HepG2 (cell line): ENCODE measurements around the gene PSD. TPM values are rescaled to one million over a fixed set of nuclear protein-coding genes. Genes with fewer than 3 reads are reported as not detected.

Experiments used
- ARID3A ChIP-seq: IDR thresholded peaks from 2 replicates; pipeline ENCODE4 v1.6.1; 2012; ENCODE audit warnings: low read depth, low read length, improper control_type of control experiment
- ARID5B ChIP-seq: IDR thresholded peaks from 2 replicates; pipeline ENCODE4 v1.4.0; 2020; ENCODE audit warnings: mild to moderate bottlenecking, missing genetic modification reagents
- FLYWCH1 ChIP-seq: sonication (generic); formaldehyde crosslinking; IDR thresholded peaks from 2 replicates; pipeline ENCODE4 v1.8.1; 2023; ENCODE audit warnings: mild to moderate bottlenecking, missing genetic modification reagents
- FOXA1 ChIP-seq, 2 experiments: fragments of 450-650 bp in 1 of 2; sonication (generic) in 1 of 2; formaldehyde crosslinking in 1 of 2; IDR thresholded peaks; 2 replicates each; pipeline versions ENCODE4 v1.4.0 to v1.6.1; 2016 to 2020; ENCODE audit warnings: missing genetic modification reagents in 1 of 2
- GABPA ChIP-seq, 2 experiments: IDR thresholded peaks; 2 replicates each; pipeline ENCODE4 v1.6.1; 2011 to 2016; ENCODE audit warnings: low read depth in 2 of 2, low read length in 1 of 2, missing biosample characterization in 1 of 2, missing genetic modification characterization in 1 of 2
- HIVEP1 ChIP-seq: sonication (generic); formaldehyde crosslinking; IDR thresholded peaks from 2 replicates; pipeline ENCODE4 v1.4.0; 2020; ENCODE audit warnings: mild to moderate bottlenecking, missing genetic modification reagents
- HNF1B ChIP-seq: sonication (generic); formaldehyde crosslinking; IDR thresholded peaks from 2 replicates; pipeline ENCODE4 v1.5.1; 2020; ENCODE audit warnings: mild to moderate bottlenecking, moderate library complexity, missing genetic modification reagents
- HNRNPUL1 ChIP-seq: fragments of 200-400 bp; formaldehyde crosslinking; IDR thresholded peaks from 2 replicates; pipeline ENCODE4 v1.6.1; 2017; ENCODE audit warnings: low read depth, mild to moderate bottlenecking, low read length, moderate library complexity
- MIER2 ChIP-seq: IDR thresholded peaks from 2 replicates; pipeline ENCODE4 v1.6.1; 2016; ENCODE audit warnings: missing biosample characterization, missing genetic modification reagents
- MTF2 ChIP-seq: sonication (generic); formaldehyde crosslinking; IDR thresholded peaks from 2 replicates; pipeline ENCODE4 v1.5.0; 2020; ENCODE audit warnings: missing genetic modification reagents, borderline replicate concordance
- NCOA1 ChIP-seq: sonication (generic); formaldehyde crosslinking; IDR thresholded peaks from 2 replicates; pipeline ENCODE4 v1.9.0; 2021; ENCODE audit warnings: missing genetic modification reagents
- PHF21A ChIP-seq: sonication (generic); formaldehyde crosslinking; IDR thresholded peaks from 2 replicates; pipeline ENCODE4 v1.5.0; 2020; ENCODE audit warnings: mild to moderate bottlenecking, missing genetic modification reagents
- SRY ChIP-seq: sonication (generic); formaldehyde crosslinking; IDR thresholded peaks from 2 replicates; pipeline ENCODE4 v1.8.0; 2022; ENCODE audit warnings: mild to moderate bottlenecking, missing genetic modification reagents
- TARDBP ChIP-seq: sonication (generic); formaldehyde crosslinking; IDR thresholded peaks from 2 replicates; pipeline ENCODE4 v1.8.0; 2022; ENCODE audit warnings: mild to moderate bottlenecking, missing genetic modification reagents
- TFDP2 ChIP-seq: sonication (generic); formaldehyde crosslinking; IDR thresholded peaks from 2 replicates; pipeline ENCODE4 v1.4.0; 2020; ENCODE audit warnings: missing genetic modification reagents
- ZFYVE20 ChIP-seq: sonication (generic); formaldehyde crosslinking; IDR thresholded peaks from 2 replicates; pipeline ENCODE4 v1.8.0; 2023; ENCODE audit warnings: low read depth, mild to moderate bottlenecking, moderate library complexity, missing genetic modification reagents, borderline replicate concordance
- ZNF263 ChIP-seq: sonication (generic); formaldehyde crosslinking; IDR thresholded peaks from 2 replicates; pipeline ENCODE4 v1.4.0; 2020; ENCODE audit warnings: missing genetic modification reagents
- ZNF441 ChIP-seq: sonication (generic); formaldehyde crosslinking; IDR thresholded peaks from 2 replicates; pipeline ENCODE4 v1.7.0; 2021; ENCODE audit warnings: missing genetic modification reagents, borderline replicate concordance
- ZNF547 ChIP-seq: sonication (generic); formaldehyde crosslinking; IDR thresholded peaks from 2 replicates; pipeline ENCODE4 v1.5.1; 2020; ENCODE audit warnings: mild to moderate bottlenecking, missing genetic modification reagents
- ZNF563 ChIP-seq: sonication (generic); formaldehyde crosslinking; IDR thresholded peaks from 2 replicates; pipeline ENCODE4 v1.8.0; 2022; ENCODE audit warnings: mild to moderate bottlenecking, moderate library complexity, missing genetic modification reagents
- ZNF598 ChIP-seq: sonication (generic); formaldehyde crosslinking; IDR thresholded peaks from 2 replicates; pipeline ENCODE4 v1.5.1; 2020; ENCODE audit warnings: mild to moderate bottlenecking, missing genetic modification reagents, borderline replicate concordance
- polyA plus RNA-seq, 8 experiments: library from polyadenylated mRNA; depleted of rRNA in 3 of 8; stranded (reverse) in 7 of 8; unstranded in 1 of 8; fragments of >200 nt; fragmentation: Illumina TruSeq in 4 of 8; extraction: Trizol in 4 of 8; gene quantifications; 2 replicates each; pipeline versions ENCODE4 v1.2.1 to v1.2.3, GENCODE V29; 2011 to 2016; ENCODE audit warnings: low read depth in 4 of 8, missing spikeins in 1 of 8, mixed read lengths in 1 of 8; ENCODE audit not compliant: insufficient read depth in 1 of 8
- total RNA-seq, 5 experiments: library from RNA; depleted of rRNA; stranded (reverse); fragments of >200 nt; fragmentation: Illumina TruSeq; extraction: Trizol; gene quantifications; 2 replicates each; pipeline ENCODE4 v1.2.3, GENCODE V29; 2016; ENCODE audit warnings: low read depth in 1 of 5

The PSD gene
- total and polyA plus RNA-seq, 2 of the 13 experiments (the other 11 are each of a cell fraction or from before 2014, with no cell fraction given) = 0.35 to 0.58 TPM

- TF ChIP-seq ZNF263 (CRISPR knock-in tag) (0 out of 2 replicates have a peak, but pooled peaks have one; percentile 40), GABPA (IDR thresholded peaks at IDR 0.05; ENCODE audit: low read depth, low read length) (no peak), GABPA (CRISPR knock-in tag; IDR thresholded peaks at IDR 0.05; ENCODE audit: low read depth) (peak; percentile 49), PHF21A (CRISPR knock-in tag) (peak; percentile 64; the same call in 1 of the 2 replicates), HNRNPUL1 (no peak), ZNF563 (CRISPR knock-in tag) (0 out of 2 replicates have a peak, but pooled peaks have one; percentile 17), HIVEP1 (no peak; the same call in 1 of the 2 replicates), ZNF598 (CRISPR knock-in tag) (no peak), ZNF441 (CRISPR knock-in tag) (peak; percentile 22; the same call in 1 of the 2 replicates), SRY (CRISPR knock-in tag) (no peak), NCOA1 (CRISPR knock-in tag) (0 out of 2 replicates have a peak, but pooled peaks have one; percentile 27), ZFYVE20 (CRISPR knock-in tag) (no peak), ARID5B (CRISPR knock-in tag) (peak; percentile 39; the same call in 1 of the 2 replicates), TARDBP (peak; percentile 58; the same call in 1 of the 2 replicates), MIER2 (CRISPR knock-in tag) (peak; percentile 29; the same call in 1 of the 2 replicates), ZNF547 (CRISPR knock-in tag) (no peak), ARID3A (no peak), FOXA1 (IDR thresholded peaks at IDR 0.05) (no peak), FOXA1 (CRISPR knock-in tag; IDR thresholded peaks at IDR 0.05) (no peak), FLYWCH1 (CRISPR knock-in tag) (no peak), HNF1B (CRISPR knock-in tag) (no peak), MTF2 (CRISPR knock-in tag) (no peak), TFDP2 (CRISPR knock-in tag) (no peak)
Measured at GRCh38 chr10:102434394-102435132, 16.0 kb upstream of the PSD start (continued).
